Measurements from ENCODE around the gene GATAD2A. TPM values are rescaled to one million over a fixed set of nuclear protein-coding genes. Genes with fewer than 3 reads are reported as not detected.

The GATAD2A gene
- total and polyA plus RNA-seq, 2 donors from 2014 or later = 18.0 to 91.0 TPM

DNA sequence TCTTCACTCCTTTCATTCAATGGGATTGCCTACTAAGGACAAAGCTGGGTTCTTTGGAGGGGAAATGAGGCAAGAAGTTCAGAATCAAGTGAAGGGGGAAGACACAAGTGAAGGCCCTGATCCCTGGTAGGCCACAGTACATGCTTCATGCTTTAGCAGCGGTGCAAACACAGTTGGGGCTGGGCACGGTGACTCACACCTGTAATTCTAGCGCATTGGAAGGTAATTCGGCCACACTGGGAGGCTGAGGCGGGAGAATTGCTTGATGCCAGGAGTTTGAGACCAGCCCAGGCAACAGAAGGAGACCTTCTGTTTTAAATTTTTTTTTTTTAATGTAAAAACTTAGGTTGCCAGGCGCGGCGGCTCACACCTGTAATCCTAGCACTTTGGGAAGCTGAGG, 23.4 kb upstream of the GATAD2A start:
- DNase-seq (peak in 1 of 5 donors; percentile 30), FAIRE-seq (no peak)
- no peaks in the 10 kb centered on the region for H3K27me3 ChIP-seq (ENCODE audit: control insufficient read depth, insufficient read depth, low read length)
- no peaks in the 10 kb centered on the region for H3K36me3 ChIP-seq (ENCODE audit: control insufficient read depth in 2 of 3, insufficient read depth in 3 of 3, low read length in 3 of 3)
- H3K9ac ChIP-seq (ENCODE audit: low read length in 3 of 3) = no peak overlapping the region
- no peak overlapping the region for H3K4me3 ChIP-seq (ENCODE audit: low read length in 3 of 3)
- H3K4me1 ChIP-seq (ENCODE audit: control insufficient read depth in 2 of 3, insufficient read depth in 2 of 3, low read depth in 1 of 3, low read length in 3 of 3) = peaks cover 0 to 12% (median 7%) of the 10 kb centered on the region in 3 donors
- H3K9me3 ChIP-seq (ENCODE audit: control insufficient read depth in 2 of 3, insufficient read depth in 1 of 3, low read length in 3 of 3) = no peaks in the 10 kb centered on the region
- intact Hi-C loops (cut with DNase I) = no loop called here
- TF ChIP-seq, protein P1, sequence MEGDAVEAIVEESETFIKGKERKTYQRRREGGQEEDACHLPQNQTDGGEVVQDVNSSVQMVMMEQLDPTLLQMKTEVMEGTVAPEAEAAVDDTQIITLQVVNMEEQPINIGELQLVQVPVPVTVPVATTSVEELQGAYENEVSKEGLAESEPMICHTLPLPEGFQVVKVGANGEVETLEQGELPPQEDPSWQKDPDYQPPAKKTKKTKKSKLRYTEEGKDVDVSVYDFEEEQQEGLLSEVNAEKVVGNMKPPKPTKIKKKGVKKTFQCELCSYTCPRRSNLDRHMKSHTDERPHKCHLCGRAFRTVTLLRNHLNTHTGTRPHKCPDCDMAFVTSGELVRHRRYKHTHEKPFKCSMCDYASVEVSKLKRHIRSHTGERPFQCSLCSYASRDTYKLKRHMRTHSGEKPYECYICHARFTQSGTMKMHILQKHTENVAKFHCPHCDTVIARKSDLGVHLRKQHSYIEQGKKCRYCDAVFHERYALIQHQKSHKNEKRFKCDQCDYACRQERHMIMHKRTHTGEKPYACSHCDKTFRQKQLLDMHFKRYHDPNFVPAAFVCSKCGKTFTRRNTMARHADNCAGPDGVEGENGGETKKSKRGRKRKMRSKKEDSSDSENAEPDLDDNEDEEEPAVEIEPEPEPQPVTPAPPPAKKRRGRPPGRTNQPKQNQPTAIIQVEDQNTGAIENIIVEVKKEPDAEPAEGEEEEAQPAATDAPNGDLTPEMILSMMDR (IDR thresholded peaks at IDR 0.05; ENCODE audit: borderline replicate concordance, extremely low read depth, insufficient read depth) = no peak
- no peak overlapping the region for H3K27ac ChIP-seq (ENCODE audit: low read depth in 2 of 2, low read length in 2 of 2)

DNA sequence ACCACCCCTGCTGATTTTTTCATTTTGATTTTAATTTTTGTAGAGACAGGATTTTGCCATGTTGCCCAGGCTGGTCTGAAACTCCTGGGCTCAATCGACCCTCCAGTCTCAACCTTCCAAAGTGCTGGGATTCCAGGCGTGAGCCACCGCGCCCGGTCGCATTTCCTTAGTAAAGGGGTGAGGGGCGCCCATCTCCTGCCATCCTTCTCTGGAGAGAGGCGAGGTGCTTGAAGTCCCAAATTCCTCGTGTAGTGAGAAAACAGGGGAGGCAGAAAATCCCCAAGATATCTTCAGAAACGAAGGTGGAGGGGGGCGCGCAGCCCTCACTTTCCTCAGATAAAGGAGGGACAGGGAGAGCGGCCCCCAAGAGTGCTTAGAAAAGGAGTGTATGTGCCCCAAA, 21.0 kb upstream of the GATAD2A start:
- no peak for FAIRE-seq
- Histone ChIP-seq H3K27me3 (ENCODE audit: control insufficient read depth, insufficient read depth, low read length) (no peaks in the 10 kb centered on the region), H3K9me3 (ENCODE audit: control insufficient read depth in 2 of 3, insufficient read depth in 1 of 3, low read length in 3 of 3) (no peaks in the 10 kb centered on the region), H3K9ac (ENCODE audit: low read length in 3 of 3) (peak overlapping the region in 1 of 3 donors; percentile 71), H3K36me3 (ENCODE audit: control insufficient read depth in 2 of 3, insufficient read depth in 3 of 3, low read length in 3 of 3) (no peaks in the 10 kb centered on the region), H3K27ac (ENCODE audit: low read depth in 2 of 2, low read length in 2 of 2) (no peak overlapping the region), H3K4me1 (ENCODE audit: control insufficient read depth in 2 of 3, insufficient read depth in 2 of 3, low read depth in 1 of 3, low read length in 3 of 3) (peaks cover 5 to 23% (median 14%) of the 10 kb centered on the region in 3 donors), H3K4me3 (ENCODE audit: low read length in 3 of 3) (peak overlapping the region in 2 of 3 donors; percentile 3 to 60)
- DNase-seq = peak in 1 of 5 donors; percentile 74
- TF ChIP-seq, protein P1 (IDR thresholded peaks at IDR 0.05; ENCODE audit: borderline replicate concordance, extremely low read depth, insufficient read depth) = no peak
- intact Hi-C loops (cut with DNase I) = no loop called here

DNA sequence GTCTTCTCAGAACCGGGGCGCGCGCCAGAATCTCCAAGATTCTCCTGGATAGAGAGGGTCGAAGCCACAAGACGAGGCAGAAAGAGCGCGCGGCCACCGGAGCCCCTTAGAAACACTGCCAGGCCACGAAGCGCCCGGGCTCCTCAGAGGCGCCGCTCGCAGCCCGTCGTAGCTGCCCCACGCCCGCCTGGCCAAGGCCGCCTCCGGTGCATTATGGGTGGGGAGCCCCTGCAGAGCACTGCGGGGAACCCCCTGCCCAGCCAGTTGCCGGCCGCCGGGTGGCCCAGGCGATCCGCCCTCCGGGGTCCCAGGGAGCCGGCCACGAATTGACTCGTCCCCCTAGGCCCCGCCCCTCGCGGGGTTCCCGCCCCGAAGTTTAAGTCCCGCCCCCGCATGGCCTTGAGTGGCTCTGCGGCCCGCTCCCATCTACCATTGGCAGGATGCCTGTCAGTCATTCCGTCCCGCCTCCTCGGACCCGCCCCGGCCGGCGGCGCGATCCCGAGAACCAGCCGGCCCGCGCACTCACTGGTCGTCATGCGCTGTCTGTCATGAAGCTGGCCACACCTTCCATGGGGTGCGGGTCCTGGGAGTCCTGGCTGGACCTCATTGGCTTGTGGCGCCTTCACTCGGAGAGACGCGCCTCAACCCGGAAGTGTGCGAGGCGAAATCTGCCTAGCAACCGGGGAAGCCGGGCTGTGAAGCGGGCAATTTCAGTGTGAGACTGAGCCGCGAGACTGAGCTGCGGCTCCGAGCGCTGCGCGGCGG, 20.2 kb upstream of the GATAD2A start:
- Histone ChIP-seq H3K4me3 (ENCODE audit: low read length in 3 of 3) (peak overlapping the region; percentile 3 to 81 (median 33)), H3K27ac (ENCODE audit: low read depth in 2 of 2, low read length in 2 of 2) (peak overlapping the region in 1 of 2 donors; percentile 5), H3K27me3 (ENCODE audit: control insufficient read depth, insufficient read depth, low read length) (no peaks in the 10 kb centered on the region), H3K4me1 (ENCODE audit: control insufficient read depth in 2 of 3, insufficient read depth in 2 of 3, low read depth in 1 of 3, low read length in 3 of 3) (peaks cover 5 to 29% (median 22%) of the 10 kb centered on the region in 3 donors), H3K9ac (ENCODE audit: low read length in 3 of 3) (peak overlapping the region in 2 of 3 donors; percentile 16 to 71), H3K36me3 (ENCODE audit: control insufficient read depth in 2 of 3, insufficient read depth in 3 of 3, low read length in 3 of 3) (no peaks in the 10 kb centered on the region), H3K9me3 (ENCODE audit: control insufficient read depth in 2 of 3, insufficient read depth in 1 of 3, low read length in 3 of 3) (no peaks in the 10 kb centered on the region)
- TF ChIP-seq, protein P1 (IDR thresholded peaks at IDR 0.05; ENCODE audit: borderline replicate concordance, extremely low read depth, insufficient read depth) = no peak
- intact Hi-C loops (cut with DNase I) = no loop called here
- DNase-seq (peak; percentile 100), FAIRE-seq (peak; percentile 97)

Data from kidney (tissue), 14 donors.